DLD1 (cell line): ENCODE measurements around the gene OR5K4.
"Not testable (repeated sequence)": the region's sequence is repeated elsewhere in the genome, so short reads cannot be mapped to it uniquely, and the experiment has no call there.

ENCODE experiments used
- in situ Hi-C: cut with HindIII; loops from 2 replicates; pipeline ENCODE4 v1.10.0; 2017; ENCODE audit warnings: low sequenced_read_pairs

The OR5K4 gene

GRCh38 chr3:98367464-98368246 lies 14.0 kb downstream of the OR5K4 start:
- in situ Hi-C loops = no loop called here

GRCh38 chr3:98371186-98371585 lies 17.5 kb downstream of the OR5K4 start:
- in situ Hi-C loops = no loop called here

GRCh38 chr3:98371853-98372252 lies 18.2 kb downstream of the OR5K4 start:
- in situ Hi-C loops = no loop called here

GRCh38 chr3:98372445-98372844 lies 18.8 kb downstream of the OR5K4 start:
- in situ Hi-C loops = no loop called here

GRCh38 chr3:98376631-98377030 lies 23.0 kb downstream of the OR5K4 start:
- in situ Hi-C loops = no loop called here

GRCh38 chr3:98388147-98388546 lies 34.5 kb downstream of the OR5K4 start:
- in situ Hi-C loops = no loop called here

- in situ Hi-C loops = no loop called here
Observed at GRCh38 chr3:98390366-98390765, 36.7 kb downstream of the OR5K4 start, which contains the start of gene OR5K3. Gene OR5K3 (plus strand): TSS chr3:98390666. CDS start chr3:98390666, 0 bp downstream.

GRCh38 chr3:98395101-98395500 lies 41.4 kb downstream of the OR5K4 start:
- in situ Hi-C loops = no loop called here

GRCh38 chr3:98396482-98396881 lies 42.8 kb downstream of the OR5K4 start:
- in situ Hi-C loops = not testable (repeated sequence)

- in situ Hi-C loops = no loop called here
Observed at GRCh38 chr3:98398513-98398912, 44.9 kb downstream of the OR5K4 start.

- in situ Hi-C loops = no loop called here
Observed at GRCh38 chr3:98402507-98402906, 48.9 kb downstream of the OR5K4 start.

GRCh38 chr3:98404010-98404409 lies 50.4 kb downstream of the OR5K4 start:
- in situ Hi-C loops = no loop called here
